ENCODE data around the gene ARMC5. TPM values are rescaled to one million over a fixed set of nuclear protein-coding genes. Genes with fewer than 3 reads are reported as not detected.
"Not testable (repeated sequence)": the region's sequence is repeated elsewhere in the genome, so short reads cannot be mapped to it uniquely, and the experiment has no call there.

Gene ARMC5
- total RNA-seq, 1 donor from 2014 or later, result 4.2 TPM

GRCh38 chr16:31483081-31483480 is 23.8 kb downstream of the ARMC5 start, which contains the start of gene SLC5A2:
TSS of gene SLC5A2 (plus strand) at chr16:31483123. CDS start at chr16:31483137, 14 bp downstream.
- H3K27me3 ChIP-seq (ENCODE audit: control insufficient read depth, insufficient read depth, low read length), result peaks cover 2% of the 10 kb centered on the region
- no peak for DNase-seq (ENCODE audit: low read depth)
- no peak within 1 kb of the TSS for H3K4me3 ChIP-seq (ENCODE audit: low read depth, low read length)
- TF ChIP-seq CTCF (IDR thresholded peaks at IDR 0.05; ENCODE audit: insufficient read depth, low read length, severe bottlenecking), result no peak
- H3K36me3 ChIP-seq (ENCODE audit: control insufficient read depth, insufficient read depth, low read length), result no peaks in the 10 kb centered on the region
- FAIRE-seq, result no peak

GRCh38 chr16:31484048-31484447 is 24.7 kb downstream of the ARMC5 start:
- not testable (repeated sequence) for H3K27me3 ChIP-seq (ENCODE audit: control insufficient read depth, insufficient read depth, low read length); DNase-seq (ENCODE audit: low read depth); H3K36me3 ChIP-seq (ENCODE audit: control insufficient read depth, insufficient read depth, low read length); FAIRE-seq; H3K4me3 ChIP-seq (ENCODE audit: low read depth, low read length)

- no peaks in the 10 kb centered on the region for H3K36me3 ChIP-seq (ENCODE audit: control insufficient read depth, insufficient read depth, low read length)
- DNase-seq (ENCODE audit: low read depth) (no peak), FAIRE-seq (no peak)
- H3K4me3 ChIP-seq (ENCODE audit: low read depth, low read length), result no peak overlapping the region
- H3K27me3 ChIP-seq (ENCODE audit: control insufficient read depth, insufficient read depth, low read length), result peaks cover 2% of the 10 kb centered on the region
- TF ChIP-seq CTCF (IDR thresholded peaks at IDR 0.05; ENCODE audit: insufficient read depth, low read length, severe bottlenecking), result no peak
These were observed 25.3 kb downstream of the ARMC5 start for GRCh38 chr16:31484491-31485171.

GRCh38 chr16:31485571-31485970 is 26.3 kb downstream of the ARMC5 start:
- no peak overlapping the region for H3K4me3 ChIP-seq (ENCODE audit: low read depth, low read length)
- H3K36me3 ChIP-seq (ENCODE audit: control insufficient read depth, insufficient read depth, low read length), result peaks cover 1% of the 10 kb centered on the region
- peaks cover 2% of the 10 kb centered on the region for H3K27me3 ChIP-seq (ENCODE audit: control insufficient read depth, insufficient read depth, low read length)
- no peak for TF ChIP-seq CTCF (IDR thresholded peaks at IDR 0.05; ENCODE audit: insufficient read depth, low read length, severe bottlenecking)
- DNase-seq (ENCODE audit: low read depth) (no peak), FAIRE-seq (no peak)

GRCh38 chr16:31486045-31486444 is 26.7 kb downstream of the ARMC5 start:
- no peak for FAIRE-seq

More at GRCh38 chr16:31486045-31486444, 26.7 kb downstream of the ARMC5 start:
- no peak for DNase-seq (ENCODE audit: low read depth)
- Histone ChIP-seq H3K27me3 (ENCODE audit: control insufficient read depth, insufficient read depth, low read length) (peaks cover 2% of the 10 kb centered on the region), H3K4me3 (ENCODE audit: low read depth, low read length) (no peak overlapping the region), H3K36me3 (ENCODE audit: control insufficient read depth, insufficient read depth, low read length) (peaks cover 2% of the 10 kb centered on the region)
- TF ChIP-seq CTCF (IDR thresholded peaks at IDR 0.05; ENCODE audit: insufficient read depth, low read length, severe bottlenecking), result no peak

Measured in bronchial epithelial cell (primary cell).